Liver (tissue), 3 donors: ENCODE data around the gene CLGN.

ENCODE experiments used
- ATF3 ChIP-seq: IDR thresholded peaks from 2 replicates; pipeline ENCODE4 v1.6.1; 2016; ENCODE audit warnings: antibody characterized with exemption
- CTCF ChIP-seq: fragments of 150-350 bp; IDR thresholded peaks from 2 replicates; pipeline ENCODE4 v1.5.1; 2017; ENCODE audit warnings: improper control_type of control experiment, low read depth, low read length; ENCODE audit not compliant: missing input control
- GABPA ChIP-seq, 2 donors: IDR thresholded peaks in 1 of 2; conservative IDR thresholded peaks in 1 of 2; 2 replicates each; pipeline ENCODE4 v1.6.1; 2016; ENCODE audit warnings: antibody characterized with exemption in 2 of 2, mild to moderate bottlenecking in 1 of 2, moderate library complexity in 1 of 2
- HNF4G ChIP-seq: IDR thresholded peaks from 2 replicates; pipeline ENCODE4 v1.6.1; 2016; ENCODE audit warnings: antibody characterized with exemption
- RAD21 ChIP-seq, 2 donors: IDR thresholded peaks; 2 replicates each; pipeline ENCODE4 v1.6.1; 2016; ENCODE audit warnings: antibody characterized with exemption in 2 of 2, mild to moderate bottlenecking in 2 of 2
- REST ChIP-seq: IDR thresholded peaks from 2 replicates; pipeline ENCODE4 v1.6.1; 2016; ENCODE audit warnings: antibody characterized with exemption, mild to moderate bottlenecking
- SP1 ChIP-seq: IDR thresholded peaks from 2 replicates; pipeline ENCODE4 v1.6.1; 2018; ENCODE audit warnings: antibody characterized with exemption, mild to moderate bottlenecking
- donor health status: healthy.
- donor health status: healthy.

GRCh38 chr4:140351093-140352075, 76.1 kb downstream of the CLGN start:
- TF ChIP-seq CTCF (no peak), GABPA (IDR thresholded peaks at IDR 0.05 in 1 of 2, conservative IDR thresholded peaks at IDR 0.05 in 1 of 2) (no peak), REST (no peak), RAD21 (IDR thresholded peaks at IDR 0.05) (no peak), HNF4G (no peak), SP1 (no peak), ATF3 (no peak)
